Nucleus accumbens (tissue), 56 donors: Measurements from ENCODE around the gene CROCC2.

Source experiments
- DNase-seq, 56 donors: peaks; one replicate each; lab custom pipeline; 2025; lab: John Stamatoyannopoulos, UW

CROCC2 gene

GRCh38 chr2:240953426-240954410 is 47.6 kb downstream of the CROCC2 start:
- DNase-seq, result no peak

- DNase-seq, result no peak
Measured at GRCh38 chr2:240954436-240955305, 48.5 kb downstream of the CROCC2 start.

DNA sequence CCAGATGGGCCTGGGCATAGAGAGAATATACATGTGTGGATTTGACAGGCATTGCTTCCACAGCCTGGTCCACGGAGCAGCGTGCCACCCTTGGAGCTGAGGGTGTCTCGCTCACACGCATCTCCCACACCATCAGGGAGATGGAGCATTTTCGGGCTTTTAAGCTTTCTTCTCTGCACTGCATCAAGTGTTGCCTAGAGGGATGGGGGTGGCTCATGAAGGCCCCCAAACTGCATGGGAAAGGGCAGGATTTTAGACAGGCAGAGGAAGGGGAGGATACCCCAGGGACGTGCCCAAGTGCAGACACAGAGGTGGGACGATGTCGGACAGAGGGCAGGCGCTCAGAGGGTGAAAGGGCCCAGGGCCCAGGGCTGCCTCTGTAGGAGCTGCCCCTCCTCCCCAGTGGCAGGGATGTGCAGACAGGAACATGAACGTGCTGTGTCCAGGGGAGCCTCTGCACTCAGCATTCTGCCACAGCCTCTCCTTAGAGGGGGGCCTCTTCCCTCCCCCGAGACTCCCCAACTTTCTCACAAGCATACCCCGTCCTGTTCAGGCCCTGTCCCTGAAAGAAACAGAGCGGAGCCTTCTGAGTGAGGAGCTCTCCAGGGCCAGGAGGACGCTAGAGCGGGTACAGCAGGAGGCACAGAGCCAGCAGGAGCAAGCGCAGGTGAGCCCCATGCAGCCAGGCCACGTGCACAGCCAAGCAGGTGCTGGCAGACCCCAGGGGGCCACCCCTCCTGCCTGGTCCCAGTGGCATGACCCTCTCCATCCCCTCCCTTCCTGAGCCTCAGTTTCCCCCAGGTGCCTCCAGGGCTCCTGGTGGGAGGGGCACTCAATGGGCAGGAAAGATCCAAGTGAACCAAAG is 49.4 kb downstream of the CROCC2 start:
- no peak for DNase-seq

DNA sequence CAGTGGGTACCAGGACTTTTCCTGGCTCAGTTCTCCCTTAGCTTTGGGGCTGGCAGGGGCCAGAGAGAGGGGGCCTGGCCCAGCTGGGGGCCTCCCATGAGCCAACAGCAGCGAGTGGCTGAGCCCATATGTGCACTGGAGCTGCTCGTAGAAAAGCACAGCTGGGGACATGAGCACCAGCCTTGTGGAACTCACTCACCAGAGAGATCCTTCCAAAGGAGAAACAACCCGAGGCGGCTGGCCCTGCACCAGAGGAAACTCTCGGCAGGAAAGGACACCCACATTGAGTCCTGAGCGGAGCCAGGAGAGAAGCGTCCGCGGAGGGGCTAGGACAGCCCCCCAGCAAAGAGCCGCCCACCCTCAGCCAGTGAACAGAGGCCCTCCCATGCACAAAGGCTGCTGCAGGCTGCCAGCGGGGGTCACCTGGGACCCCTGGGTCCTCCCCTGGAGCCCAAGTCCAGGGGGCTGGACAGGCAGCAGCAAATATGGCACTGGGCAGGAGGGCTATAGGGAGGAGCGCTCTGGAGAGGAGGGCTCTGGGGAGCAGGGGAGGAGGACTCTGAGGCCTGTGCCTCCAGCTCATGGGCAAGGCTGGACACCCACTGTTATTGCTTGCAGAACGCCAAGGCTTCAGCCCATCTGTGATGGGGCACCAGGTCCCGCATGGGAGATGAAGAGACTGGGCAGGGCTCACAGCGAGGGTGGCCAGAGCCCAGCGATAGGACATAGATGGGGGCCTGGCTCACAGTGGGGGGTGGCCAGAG is 50.2 kb downstream of the CROCC2 start:
- no peak for DNase-seq

DNA sequence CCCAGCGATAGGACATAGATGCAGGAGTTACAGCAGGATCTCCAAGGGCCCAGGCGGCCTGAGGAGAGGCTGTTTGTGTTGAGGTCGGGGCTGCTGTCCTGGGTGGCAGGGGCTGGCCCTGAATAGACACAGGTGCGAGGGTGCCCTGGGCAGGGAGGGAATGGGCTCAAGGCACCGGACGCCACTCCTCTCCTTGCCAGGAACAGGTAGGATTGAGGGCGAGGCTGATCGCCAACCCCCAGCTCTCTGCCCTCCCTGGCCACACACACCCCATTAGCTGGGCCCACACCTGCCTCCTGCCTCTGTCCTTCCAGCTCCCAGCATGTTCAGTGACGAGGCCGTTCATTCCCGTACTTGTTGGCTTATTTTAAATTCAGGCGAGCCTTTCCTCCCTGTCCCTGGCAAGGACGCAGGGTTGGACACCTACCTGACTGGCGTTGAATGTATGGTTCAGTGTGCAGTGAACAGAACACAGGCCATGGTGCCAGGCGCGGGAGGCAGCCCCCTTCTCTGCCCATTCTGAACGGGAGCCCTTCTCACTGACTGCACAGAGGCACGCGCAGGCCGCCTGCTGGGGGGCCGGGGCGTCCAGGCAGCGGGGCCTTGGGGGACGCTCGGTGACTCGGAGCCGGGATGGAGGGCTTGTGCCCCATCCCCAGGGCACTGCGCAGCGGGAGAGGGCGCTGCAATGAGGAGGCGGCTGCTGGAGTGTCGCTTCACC is 51.0 kb downstream of the CROCC2 start:
- no peak for DNase-seq

GRCh38 chr2:240957656-240958365 is 51.7 kb downstream of the CROCC2 start:
- DNase-seq, result peak in 9 of 56 donors; percentile 16 to 62 (median 32)

DNA sequence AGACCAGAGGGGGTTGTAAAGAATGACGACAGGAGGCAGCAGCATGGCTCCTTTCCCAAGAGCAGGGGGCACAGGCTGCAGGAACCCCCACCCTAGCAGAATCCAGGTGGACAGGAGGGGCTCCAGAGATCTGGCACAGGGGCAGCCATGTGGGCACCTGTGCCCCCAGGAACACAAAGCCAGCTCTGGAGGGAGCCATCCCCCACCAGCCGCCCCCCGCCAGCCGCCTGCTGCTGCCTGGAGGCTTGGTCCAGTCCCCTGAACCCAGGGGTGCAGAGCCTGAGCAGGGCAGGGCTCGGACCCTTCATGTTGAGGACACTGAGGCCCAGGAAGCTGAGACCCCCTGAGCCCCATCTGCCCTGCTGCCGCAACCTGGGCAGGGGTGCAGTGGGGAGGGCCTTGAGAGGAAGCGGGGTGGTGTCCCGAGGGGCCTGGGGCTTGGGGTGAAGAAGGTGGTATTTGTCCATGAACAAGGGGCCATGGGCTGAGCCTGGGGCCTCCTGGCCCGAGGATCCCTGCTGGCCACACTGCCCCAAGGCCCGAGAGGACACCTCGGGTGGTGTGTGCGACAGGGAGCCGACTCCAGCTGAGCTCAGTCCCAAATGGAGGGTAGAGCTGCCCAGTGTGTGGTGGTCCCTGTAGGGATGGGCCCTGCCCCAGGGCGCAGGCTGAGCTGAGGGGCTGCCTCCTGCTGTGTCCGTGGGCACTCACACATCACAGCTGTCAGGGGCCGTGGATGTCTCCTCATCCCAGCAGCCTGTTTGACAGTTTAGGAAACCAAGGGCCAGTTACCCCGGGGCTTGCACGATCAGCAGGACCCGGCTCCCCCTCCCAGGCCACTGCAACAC is 52.5 kb downstream of the CROCC2 start:
- no peak for DNase-seq

DNA sequence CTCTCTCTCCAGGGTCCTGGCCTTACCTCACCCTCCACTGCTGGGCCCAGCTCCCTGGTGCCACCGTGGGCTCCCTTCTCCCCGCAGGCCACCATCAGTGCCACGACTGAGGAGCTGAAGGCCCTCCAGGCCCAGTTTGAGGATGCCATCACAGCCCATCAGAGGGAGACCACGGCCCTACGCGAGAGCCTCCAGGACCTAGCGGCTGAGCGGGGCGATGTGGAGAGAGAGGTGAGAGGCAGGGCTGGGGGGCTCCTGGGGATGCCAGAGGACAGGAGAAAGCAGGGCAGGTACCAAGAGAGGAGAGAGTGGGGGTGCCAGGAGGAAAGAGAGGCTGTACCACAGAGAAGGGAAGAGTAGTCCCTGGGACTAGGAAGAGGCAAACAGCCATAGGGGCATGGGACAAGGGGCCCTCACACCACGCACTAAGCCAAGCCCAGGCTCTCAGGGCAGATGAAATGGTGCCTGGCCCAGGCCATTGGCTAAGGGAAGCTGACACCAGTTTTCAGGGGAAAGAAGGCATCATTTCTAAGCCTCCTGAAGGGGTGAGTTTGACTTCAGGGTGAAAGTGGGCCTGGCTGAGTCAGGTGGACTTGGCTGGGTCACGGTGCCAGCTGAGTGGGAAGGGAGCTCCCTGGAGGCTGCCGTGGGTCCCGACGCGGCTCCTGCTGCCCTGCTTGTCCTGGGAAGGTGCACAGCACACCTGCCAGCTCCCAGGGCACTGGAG is 53.2 kb downstream of the CROCC2 start:
- no peak for DNase-seq

GRCh38 chr2:240959941-240960308 is 53.8 kb downstream of the CROCC2 start:
- DNase-seq, result no peak

DNA sequence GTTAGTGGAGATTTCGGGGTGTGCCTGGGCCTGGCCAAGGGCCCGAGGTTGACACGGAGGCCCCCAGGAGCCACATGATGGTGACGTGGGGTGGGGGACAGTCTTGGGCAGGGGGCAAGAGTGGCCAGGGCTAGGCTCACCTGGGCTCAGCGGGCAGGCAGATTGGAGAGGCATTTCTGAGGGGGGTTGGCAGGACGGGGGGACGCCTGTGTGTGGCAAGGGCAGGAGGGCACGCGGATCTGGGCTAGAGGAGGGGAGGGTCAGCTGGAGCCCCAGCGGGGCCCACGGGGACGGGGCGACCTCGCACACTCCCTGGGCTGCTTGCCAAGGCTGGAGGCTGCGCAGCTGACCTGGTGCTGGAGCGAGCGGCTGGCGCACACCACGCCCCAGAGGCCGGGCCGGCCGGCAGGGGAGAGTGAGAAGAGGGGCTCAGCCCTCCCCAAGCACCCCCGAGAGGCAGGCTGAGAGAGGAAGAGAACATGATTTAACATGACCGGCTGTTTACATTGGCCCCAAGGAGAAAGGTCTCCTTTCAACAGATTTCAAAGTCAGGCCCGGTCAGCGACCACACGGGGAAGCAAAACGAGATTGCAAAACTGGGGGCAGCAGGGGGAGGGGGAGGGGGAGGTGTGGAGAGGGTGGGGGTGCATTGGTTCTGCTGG is 54.3 kb downstream of the CROCC2 start:
- peak in 1 of 56 donors; percentile 51 for DNase-seq

DNA sequence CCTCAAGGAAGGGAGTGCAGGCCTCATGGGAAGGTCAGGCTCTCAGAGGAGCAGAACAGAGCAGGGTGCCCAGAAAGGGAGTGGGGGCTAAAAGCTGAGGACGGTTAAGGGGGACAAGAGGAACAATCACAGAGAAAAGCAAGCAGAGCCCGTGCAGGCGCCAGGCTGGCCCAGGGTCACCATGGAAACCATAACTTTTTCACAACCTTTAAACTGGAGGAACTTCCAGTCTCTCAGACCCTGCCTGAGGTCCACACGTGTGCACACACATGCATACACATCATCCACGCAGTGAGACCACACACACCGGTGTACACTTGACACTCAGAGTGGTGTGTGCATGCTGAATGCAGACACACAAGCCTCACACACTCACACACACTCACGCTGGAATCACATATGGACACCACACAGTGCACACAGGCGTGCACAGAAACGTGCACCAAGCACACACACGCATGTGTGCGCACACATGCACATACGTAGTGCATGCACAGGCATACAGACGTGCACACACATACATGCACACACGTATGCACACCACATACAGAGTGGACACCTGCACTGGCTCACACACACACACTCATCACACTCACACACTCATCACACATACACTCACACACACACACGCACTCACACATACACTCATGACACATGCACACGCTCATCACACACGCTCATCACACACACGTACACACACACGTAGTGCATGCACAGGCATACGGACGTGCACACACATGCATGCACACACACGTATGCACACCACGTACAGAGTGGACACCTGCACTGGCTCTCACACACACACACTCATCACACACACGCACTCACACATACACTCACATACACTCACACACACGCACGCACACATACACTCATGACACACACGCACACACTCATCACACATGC is 55.1 kb downstream of the CROCC2 start:
- DNase-seq, result no peak

DNA sequence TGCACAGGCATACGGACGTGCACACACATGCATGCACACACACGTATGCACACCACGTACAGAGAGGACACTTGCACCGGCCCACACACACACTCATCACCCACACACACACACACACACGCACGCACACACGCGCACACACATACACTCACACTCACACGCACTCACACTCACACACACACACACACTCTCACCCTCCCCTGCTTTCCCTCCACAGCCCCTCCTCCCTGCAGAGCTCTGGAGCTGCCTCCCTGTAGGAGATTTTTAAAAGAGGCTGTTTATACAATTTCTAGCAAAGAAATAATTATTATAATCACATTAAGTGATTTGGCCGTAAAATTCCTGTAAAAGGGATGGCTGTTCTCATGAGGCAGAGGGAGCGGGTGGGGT is 55.8 kb downstream of the CROCC2 start:
- DNase-seq, result no peak

DNA sequence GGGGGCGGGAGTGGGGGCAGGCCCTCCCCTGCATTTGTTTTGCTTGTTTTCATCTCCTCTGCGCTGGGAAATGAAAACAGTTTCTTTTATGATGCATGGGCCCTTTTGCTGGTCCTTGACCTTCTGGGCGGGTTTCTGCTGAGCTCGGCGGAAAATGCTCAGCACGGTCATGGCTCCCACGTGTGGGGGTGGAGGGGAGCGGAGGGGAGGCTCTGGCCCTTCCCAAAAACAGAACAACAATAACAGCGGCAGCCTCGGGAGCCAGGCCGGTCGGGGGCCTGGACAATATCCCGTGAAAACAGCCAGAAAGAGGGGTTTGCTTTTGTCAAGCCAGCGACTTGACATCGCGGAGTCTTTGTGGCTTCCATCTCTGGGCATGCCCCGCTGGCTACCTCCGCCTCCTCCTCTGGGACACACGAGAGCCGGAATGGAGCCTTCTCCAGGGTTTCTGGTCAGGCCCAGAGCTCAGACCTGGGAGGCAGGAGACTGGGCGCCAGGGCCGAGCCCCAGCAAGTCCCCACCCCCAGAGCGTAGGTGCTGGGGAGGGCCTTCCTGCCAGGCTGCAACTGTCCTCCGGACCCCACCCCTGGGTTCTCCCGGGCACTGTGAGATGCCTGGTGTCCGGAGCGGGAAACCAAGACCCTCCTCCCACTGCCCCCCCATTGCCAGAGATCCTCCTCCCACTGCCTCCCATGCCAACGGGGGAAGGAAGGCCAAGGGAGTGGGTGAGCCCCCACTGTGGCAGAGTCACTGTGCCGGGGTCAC is 56.3 kb downstream of the CROCC2 start:
- no peak for DNase-seq
